ENCODE data around the gene ZNF474.

GRCh38 chr5:122141751-122142150, 12.4 kb downstream of the ZNF474 start:
- TF ChIP-seq CTCF (IDR thresholded peaks at IDR 0.05; ENCODE audit: insufficient read depth, low read length, poor library complexity, severe bottlenecking), result no peak
- TF ChIP-seq EZH2phosphoT487 (conservative IDR thresholded peaks at IDR 0.05; ENCODE audit: low read length), result no peak
